HepG2 (cell line): ENCODE results near the gene SYNGAP1. TPM values are rescaled to one million over a fixed set of nuclear protein-coding genes. Genes with fewer than 3 reads are reported as not detected.

Experiments
- AGO2 ChIP-seq: fragments of 200-400 bp; formaldehyde crosslinking; optimal IDR thresholded peaks from 2 replicates; pipeline ENCODE3; 2017; ENCODE audit warnings: mild to moderate bottlenecking, low read depth, low read length, moderate library complexity
- CC2D1A ChIP-seq: sonication (generic); formaldehyde crosslinking; IDR thresholded peaks from 2 replicates; pipeline ENCODE4 v1.8.1; 2023; ENCODE audit warnings: mild to moderate bottlenecking, missing genetic modification reagents
- FOSL1 ChIP-seq: sonication (generic); formaldehyde crosslinking; IDR thresholded peaks from 2 replicates; pipeline ENCODE4 v1.9.0; 2021; ENCODE audit warnings: missing genetic modification reagents, borderline replicate concordance
- HOXA5 ChIP-seq: sonication (generic); formaldehyde crosslinking; IDR thresholded peaks from 2 replicates; pipeline ENCODE4 v1.4.0; 2020; ENCODE audit warnings: missing genetic modification reagents
- JARID2 ChIP-seq: sonication (generic); formaldehyde crosslinking; IDR thresholded peaks from 2 replicates; pipeline ENCODE4 v1.8.1; 2023; ENCODE audit warnings: missing genetic modification reagents, inconsistent platforms; ENCODE audit not compliant: insufficient replicate concordance
- MAFF ChIP-seq: IDR thresholded peaks from 2 replicates; pipeline ENCODE4 v1.6.1; 2011; ENCODE audit warnings: low read depth, low read length, improper control_type of control experiment
- MYC ChIP-seq: sonication (generic); formaldehyde crosslinking; IDR thresholded peaks from 2 replicates; pipeline ENCODE4 v1.9.0; 2021; ENCODE audit warnings: missing genetic modification reagents, borderline replicate concordance
- NAIF1 ChIP-seq: sonication (generic); formaldehyde crosslinking; IDR thresholded peaks from 2 replicates; pipeline ENCODE4 v1.5.0; 2020; ENCODE audit warnings: mild to moderate bottlenecking, missing genetic modification reagents, borderline replicate concordance
- NFYC ChIP-seq: IDR thresholded peaks from 2 replicates; pipeline ENCODE4 v1.6.1; 2016; ENCODE audit warnings: missing genetic modification reagents, missing compliant biosample characterization
- RAD51 ChIP-seq: fragments of 450-650 bp; IDR thresholded peaks from 2 replicates; pipeline ENCODE4 v1.6.1; 2016; ENCODE audit warnings: borderline replicate concordance
- SMARCC2 ChIP-seq: fragments of 450-650 bp; IDR thresholded peaks from 2 replicates; pipeline ENCODE4 v1.6.1; 2017; ENCODE audit warnings: antibody characterized with exemption, mild to moderate bottlenecking
- SP2 ChIP-seq: sonication (generic); formaldehyde crosslinking; IDR thresholded peaks from 2 replicates; pipeline ENCODE4 v1.5.1; 2020; ENCODE audit warnings: mild to moderate bottlenecking, missing genetic modification reagents
- ZFAT ChIP-seq: sonication (generic); formaldehyde crosslinking; conservative IDR thresholded peaks from 2 replicates; pipeline ENCODE4 v1.8.1; 2023; ENCODE audit warnings: missing genetic modification reagents, inconsistent platforms
- ZNF136 ChIP-seq: sonication (generic); formaldehyde crosslinking; IDR thresholded peaks from 2 replicates; pipeline ENCODE4 v1.8.1; 2022; ENCODE audit warnings: low read depth, mild to moderate bottlenecking, moderate library complexity, missing genetic modification reagents
- ZNF263 ChIP-seq: sonication (generic); formaldehyde crosslinking; IDR thresholded peaks from 2 replicates; pipeline ENCODE4 v1.4.0; 2020; ENCODE audit warnings: missing genetic modification reagents
- ZNF30 ChIP-seq: sonication (generic); formaldehyde crosslinking; IDR thresholded peaks from 2 replicates; pipeline ENCODE4 v1.5.0; 2020; ENCODE audit warnings: mild to moderate bottlenecking, missing genetic modification reagents
- ZNF441 ChIP-seq: sonication (generic); formaldehyde crosslinking; IDR thresholded peaks from 2 replicates; pipeline ENCODE4 v1.7.0; 2021; ENCODE audit warnings: missing genetic modification reagents, borderline replicate concordance
- ZNF567 ChIP-seq: sonication (generic); formaldehyde crosslinking; IDR thresholded peaks from 2 replicates; pipeline ENCODE4 v1.8.1; 2023; ENCODE audit warnings: mild to moderate bottlenecking, missing genetic modification reagents, borderline replicate concordance
- ZSCAN20 ChIP-seq: sonication (generic); formaldehyde crosslinking; IDR thresholded peaks from 2 replicates; pipeline ENCODE4 v1.4.0; 2020; ENCODE audit warnings: missing genetic modification reagents, mild to moderate bottlenecking, borderline replicate concordance
- polyA plus RNA-seq, 8 experiments: library from polyadenylated mRNA; depleted of rRNA in 3 of 8; stranded (reverse) in 7 of 8; unstranded in 1 of 8; fragments of >200 nt; fragmentation: Illumina TruSeq in 4 of 8; extraction: Trizol in 4 of 8; gene quantifications; 2 replicates each; pipeline versions ENCODE4 v1.2.1 to v1.2.3, GENCODE V29; 2011 to 2016; ENCODE audit warnings: low read depth in 4 of 8, missing spikeins in 1 of 8, mixed read lengths in 1 of 8; ENCODE audit not compliant: insufficient read depth in 1 of 8
- total RNA-seq, 5 experiments: library from RNA; depleted of rRNA; stranded (reverse); fragments of >200 nt; fragmentation: Illumina TruSeq; extraction: Trizol; gene quantifications; 2 replicates each; pipeline ENCODE4 v1.2.3, GENCODE V29; 2016; ENCODE audit warnings: low read depth in 1 of 5
- TF ChIP-seq, protein P1 (sequence below): IDR thresholded peaks from 2 replicates; pipeline ENCODE4 v1.6.1; 2016
- TF ChIP-seq, protein P2 (sequence below): sonication (generic); formaldehyde crosslinking; IDR thresholded peaks from 2 replicates; pipeline ENCODE4 v1.8.0; 2022; ENCODE audit warnings: mild to moderate bottlenecking, missing genetic modification reagents, moderate library complexity
- TF ChIP-seq, protein P3 (sequence below): sonication (generic); formaldehyde crosslinking; IDR thresholded peaks from 2 replicates; pipeline ENCODE4 v1.4.0; 2020; ENCODE audit warnings: mild to moderate bottlenecking, missing genetic modification reagents
- TF ChIP-seq, protein P4 (sequence below): sonication (generic); formaldehyde crosslinking; IDR thresholded peaks from 2 replicates; pipeline ENCODE4 v1.5.0; 2020; ENCODE audit warnings: mild to moderate bottlenecking, missing genetic modification reagents, moderate library complexity
- TF ChIP-seq, protein P5 (sequence below): sonication (generic); formaldehyde crosslinking; IDR thresholded peaks from 2 replicates; pipeline ENCODE4 v1.4.0; 2020; ENCODE audit warnings: mild to moderate bottlenecking, missing genetic modification reagents
- TF ChIP-seq, protein P6 (sequence below): sonication (generic); formaldehyde crosslinking; IDR thresholded peaks from 2 replicates; pipeline ENCODE4 v1.5.0; 2020; ENCODE audit warnings: missing genetic modification reagents

Gene SYNGAP1
- total and polyA plus RNA-seq, 2 of the 13 experiments (the other 11 are each of a cell fraction or from before 2014, with no cell fraction given) = 0.75 to 1.1 TPM

DNA sequence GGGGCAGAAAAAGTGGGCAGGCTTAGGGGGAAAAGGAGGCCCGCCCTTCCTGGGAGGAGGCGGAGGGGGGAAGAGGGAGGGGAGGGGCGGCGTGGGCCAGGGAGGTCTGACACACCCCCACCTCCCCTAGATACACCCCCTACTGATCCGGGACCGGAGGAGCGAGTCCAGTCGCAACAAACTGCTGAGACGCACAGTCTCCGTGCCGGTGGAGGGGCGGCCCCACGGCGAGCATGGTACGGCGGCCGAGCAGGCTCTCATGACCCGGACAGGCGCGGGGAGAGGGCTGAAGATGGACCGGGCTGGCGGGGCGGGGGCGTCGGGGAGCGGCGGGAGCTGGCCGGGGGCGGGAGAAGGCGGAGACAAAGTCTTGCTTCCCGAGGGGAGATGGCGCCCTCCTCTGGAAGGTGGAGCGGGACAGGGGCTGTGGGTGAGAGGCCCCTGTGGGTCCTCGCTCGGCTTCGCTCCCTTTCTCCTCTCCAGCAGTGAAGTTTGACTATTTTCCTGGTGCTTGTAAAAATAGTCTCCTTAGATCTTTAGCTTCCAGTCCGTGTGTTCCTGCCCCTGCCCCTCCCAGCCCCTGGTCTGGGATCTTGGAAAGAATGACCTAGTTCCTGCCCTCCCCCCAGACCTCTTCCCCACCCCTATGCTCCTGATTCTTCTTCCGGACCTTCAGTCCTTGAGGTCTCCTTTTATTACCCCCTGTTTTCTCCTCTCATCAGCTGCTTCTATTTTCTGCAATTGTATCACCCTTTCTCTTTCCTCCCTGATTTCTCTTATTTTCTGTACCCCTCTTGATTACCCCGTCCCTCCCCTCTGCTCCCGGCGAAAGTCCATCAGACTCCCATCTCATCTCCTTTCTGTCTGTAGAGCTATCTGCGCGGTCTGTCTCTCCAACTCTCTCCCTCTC is 6.1 kb downstream of the SYNGAP1 start (continued):
- TF ChIP-seq ZNF136 (CRISPR knock-in tag) (no peak), MAFF (no peak), RAD51 (no peak), ZNF30 (no peak), JARID2 (CRISPR knock-in tag) (peak; percentile 70), CC2D1A (CRISPR knock-in tag) (no peak), MYC (CRISPR knock-in tag) (peak; percentile 95), ZSCAN20 (no peak), FOSL1 (CRISPR knock-in tag) (no peak), SMARCC2 (no peak), ZNF567 (CRISPR knock-in tag) (no peak), NAIF1 (CRISPR knock-in tag) (no peak), AGO2 (no peak), ZNF263 (CRISPR knock-in tag) (no peak), SP2 (CRISPR knock-in tag) (0 out of 2 replicates have a peak, but pooled peaks have one; percentile 36), ZFAT (CRISPR knock-in tag) (no peak), ZNF441 (no peak), NFYC (CRISPR knock-in tag) (no peak), HOXA5 (CRISPR knock-in tag) (peak; percentile 38; the same call in 1 of the 2 replicates)
- TF ChIP-seq, protein P1, sequence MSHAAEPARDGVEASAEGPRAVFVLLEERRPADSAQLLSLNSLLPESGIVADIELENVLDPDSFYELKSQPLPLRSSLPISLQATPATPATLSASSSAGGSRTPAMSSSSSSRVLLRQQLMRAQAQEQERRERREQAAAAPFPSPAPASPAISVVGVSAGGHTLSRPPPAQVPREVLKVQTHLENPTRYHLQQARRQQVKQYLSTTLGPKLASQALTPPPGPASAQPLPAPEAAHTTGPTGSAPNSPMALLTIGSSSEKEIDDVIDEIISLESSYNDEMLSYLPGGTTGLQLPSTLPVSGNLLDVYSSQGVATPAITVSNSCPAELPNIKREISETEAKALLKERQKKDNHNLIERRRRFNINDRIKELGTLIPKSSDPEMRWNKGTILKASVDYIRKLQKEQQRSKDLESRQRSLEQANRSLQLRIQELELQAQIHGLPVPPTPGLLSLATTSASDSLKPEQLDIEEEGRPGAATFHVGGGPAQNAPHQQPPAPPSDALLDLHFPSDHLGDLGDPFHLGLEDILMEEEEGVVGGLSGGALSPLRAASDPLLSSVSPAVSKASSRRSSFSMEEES = peak; percentile 77; the same call in 1 of the 2 replicates
- TF ChIP-seq, protein P2, sequence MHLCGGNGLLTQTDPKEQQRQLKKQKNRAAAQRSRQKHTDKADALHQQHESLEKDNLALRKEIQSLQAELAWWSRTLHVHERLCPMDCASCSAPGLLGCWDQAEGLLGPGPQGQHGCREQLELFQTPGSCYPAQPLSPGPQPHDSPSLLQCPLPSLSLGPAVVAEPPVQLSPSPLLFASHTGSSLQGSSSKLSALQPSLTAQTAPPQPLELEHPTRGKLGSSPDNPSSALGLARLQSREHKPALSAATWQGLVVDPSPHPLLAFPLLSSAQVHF (CRISPR knock-in tag) = no peak
- TF ChIP-seq, protein P3, sequence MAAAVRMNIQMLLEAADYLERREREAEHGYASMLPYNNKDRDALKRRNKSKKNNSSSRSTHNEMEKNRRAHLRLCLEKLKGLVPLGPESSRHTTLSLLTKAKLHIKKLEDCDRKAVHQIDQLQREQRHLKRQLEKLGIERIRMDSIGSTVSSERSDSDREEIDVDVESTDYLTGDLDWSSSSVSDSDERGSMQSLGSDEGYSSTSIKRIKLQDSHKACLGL (CRISPR knock-in tag) = no peak
- TF ChIP-seq, protein P4, sequence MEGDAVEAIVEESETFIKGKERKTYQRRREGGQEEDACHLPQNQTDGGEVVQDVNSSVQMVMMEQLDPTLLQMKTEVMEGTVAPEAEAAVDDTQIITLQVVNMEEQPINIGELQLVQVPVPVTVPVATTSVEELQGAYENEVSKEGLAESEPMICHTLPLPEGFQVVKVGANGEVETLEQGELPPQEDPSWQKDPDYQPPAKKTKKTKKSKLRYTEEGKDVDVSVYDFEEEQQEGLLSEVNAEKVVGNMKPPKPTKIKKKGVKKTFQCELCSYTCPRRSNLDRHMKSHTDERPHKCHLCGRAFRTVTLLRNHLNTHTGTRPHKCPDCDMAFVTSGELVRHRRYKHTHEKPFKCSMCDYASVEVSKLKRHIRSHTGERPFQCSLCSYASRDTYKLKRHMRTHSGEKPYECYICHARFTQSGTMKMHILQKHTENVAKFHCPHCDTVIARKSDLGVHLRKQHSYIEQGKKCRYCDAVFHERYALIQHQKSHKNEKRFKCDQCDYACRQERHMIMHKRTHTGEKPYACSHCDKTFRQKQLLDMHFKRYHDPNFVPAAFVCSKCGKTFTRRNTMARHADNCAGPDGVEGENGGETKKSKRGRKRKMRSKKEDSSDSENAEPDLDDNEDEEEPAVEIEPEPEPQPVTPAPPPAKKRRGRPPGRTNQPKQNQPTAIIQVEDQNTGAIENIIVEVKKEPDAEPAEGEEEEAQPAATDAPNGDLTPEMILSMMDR = peak; percentile 84
- TF ChIP-seq, protein P5, sequence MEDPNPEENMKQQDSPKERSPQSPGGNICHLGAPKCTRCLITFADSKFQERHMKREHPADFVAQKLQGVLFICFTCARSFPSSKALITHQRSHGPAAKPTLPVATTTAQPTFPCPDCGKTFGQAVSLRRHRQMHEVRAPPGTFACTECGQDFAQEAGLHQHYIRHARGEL = no peak
- TF ChIP-seq, protein P6, sequence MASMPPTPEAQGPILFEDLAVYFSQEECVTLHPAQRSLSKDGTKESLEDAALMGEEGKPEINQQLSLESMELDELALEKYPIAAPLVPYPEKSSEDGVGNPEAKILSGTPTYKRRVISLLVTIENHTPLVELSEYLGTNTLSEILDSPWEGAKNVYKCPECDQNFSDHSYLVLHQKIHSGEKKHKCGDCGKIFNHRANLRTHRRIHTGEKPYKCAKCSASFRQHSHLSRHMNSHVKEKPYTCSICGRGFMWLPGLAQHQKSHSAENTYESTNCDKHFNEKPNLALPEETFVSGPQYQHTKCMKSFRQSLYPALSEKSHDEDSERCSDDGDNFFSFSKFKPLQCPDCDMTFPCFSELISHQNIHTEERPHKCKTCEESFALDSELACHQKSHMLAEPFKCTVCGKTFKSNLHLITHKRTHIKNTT = no peak
